ENCODE results near the gene EHF.

The EHF gene

DNA sequence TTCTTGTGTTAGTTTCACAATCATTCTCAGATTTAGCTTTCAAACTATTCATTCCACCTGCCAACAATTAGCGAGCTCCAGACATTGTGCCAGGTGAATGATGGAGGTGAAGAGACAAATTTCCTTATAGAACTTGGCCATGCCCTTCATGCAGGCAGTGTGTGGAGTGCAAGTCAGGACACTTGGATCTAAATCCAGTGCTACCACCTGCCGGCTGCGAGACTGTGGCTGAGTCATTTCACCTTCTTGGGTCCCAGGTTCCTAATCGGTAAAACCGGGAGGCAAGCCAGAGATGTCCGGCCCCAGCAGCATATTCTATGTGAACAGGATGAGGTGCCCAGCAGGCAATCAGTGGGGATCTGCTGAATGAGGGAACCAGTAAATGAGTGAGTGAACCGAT is 18.6 kb upstream of the EHF start:
- DNase-seq = no peak

DNA sequence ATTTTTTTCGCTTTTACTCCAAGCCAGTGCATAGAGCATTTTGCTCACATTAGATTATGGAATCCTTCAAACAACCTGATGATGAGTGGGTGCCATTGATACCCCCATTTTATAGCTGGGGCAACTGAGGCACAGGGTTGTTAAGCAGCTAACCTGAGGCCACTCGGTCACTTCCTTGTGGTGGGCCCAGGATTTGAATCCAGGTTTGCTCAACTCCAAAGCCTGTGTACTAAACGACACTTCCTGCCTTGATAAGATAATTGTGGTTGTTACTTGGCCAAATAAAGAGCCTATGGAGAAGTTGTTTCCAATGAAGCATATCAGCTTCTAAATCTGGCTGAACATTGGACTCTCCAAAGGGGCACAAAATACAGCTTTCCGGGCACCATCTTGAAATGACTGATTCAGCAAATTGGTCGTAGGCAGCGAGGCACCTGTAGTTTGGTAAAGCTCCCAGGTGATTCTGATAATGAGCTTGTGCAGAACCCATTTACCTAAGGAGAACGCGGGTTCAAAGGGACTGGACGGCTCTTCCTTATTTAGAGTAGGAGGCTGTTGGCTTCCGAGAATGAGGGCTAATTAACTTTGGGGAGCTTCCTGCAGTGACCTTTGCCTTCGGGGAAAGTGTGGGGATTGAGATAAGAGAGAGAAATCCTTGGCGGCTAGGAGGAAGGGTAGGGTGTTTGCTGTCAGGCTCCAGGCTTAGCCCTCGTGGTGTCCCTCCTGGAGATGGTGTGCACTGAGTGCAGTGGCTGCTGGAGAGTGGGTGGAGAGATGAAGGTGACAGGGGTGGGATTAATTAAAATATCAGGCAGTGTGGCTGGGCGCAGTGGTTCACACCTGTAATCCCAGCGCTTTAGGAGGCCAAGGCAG is 17.5 kb upstream of the EHF start:
- DNase-seq = no peak

- DNase-seq = no peak
Measured at GRCh38 chr11:34604145-34604544, 16.7 kb upstream of the EHF start.

- DNase-seq = no peak
Measured at GRCh38 chr11:34604911-34605310, 16.0 kb upstream of the EHF start.

DNA sequence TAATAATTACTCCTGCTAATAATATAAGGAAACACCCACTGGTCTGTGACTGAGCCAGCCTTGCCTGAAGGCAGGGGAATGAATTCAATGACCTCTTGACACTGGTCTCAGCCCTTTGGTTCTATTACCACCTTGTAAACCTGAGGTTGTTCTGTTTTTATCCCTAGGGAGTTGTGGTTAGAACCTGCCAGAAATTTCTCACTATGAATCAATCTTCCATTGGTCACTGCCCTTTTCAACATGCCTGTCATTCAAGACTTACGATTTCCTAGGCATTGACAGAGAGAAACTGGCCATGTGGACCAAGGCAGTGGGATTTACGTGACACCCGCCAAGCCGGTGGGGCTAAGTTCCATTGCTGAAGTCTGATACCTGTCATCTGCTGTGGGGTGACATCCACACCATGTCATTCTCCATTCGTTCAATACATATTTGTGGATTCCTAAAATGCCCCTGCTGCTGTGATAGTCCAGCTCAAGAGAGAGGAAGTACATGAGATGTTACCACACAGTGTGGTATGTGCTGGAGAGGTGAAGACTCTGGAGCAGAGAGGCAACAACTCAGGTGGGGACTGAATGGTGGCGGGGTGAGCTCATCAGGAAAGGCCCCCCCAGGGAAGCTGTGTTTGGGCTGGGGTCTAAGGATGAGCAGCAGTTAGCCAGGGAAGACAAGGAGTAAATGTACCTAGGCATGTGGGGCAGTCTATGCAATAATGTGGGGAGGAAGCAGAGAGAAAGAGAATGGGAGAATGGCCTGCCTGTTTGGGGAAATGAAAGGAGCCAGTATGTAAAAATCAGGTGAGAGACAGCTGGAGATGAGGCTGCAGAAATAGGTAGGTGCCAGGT is 15.2 kb upstream of the EHF start:
- no peak for DNase-seq

GRCh38 chr11:34606326-34607120 is 14.4 kb upstream of the EHF start:
- DNase-seq = no peak

GRCh38 chr11:34609187-34609751 is 11.6 kb upstream of the EHF start:
- no peak for DNase-seq

- DNase-seq = no peak
Measured at GRCh38 chr11:34609850-34610249, 11.0 kb upstream of the EHF start.

- no peak for DNase-seq
Measured at GRCh38 chr11:34610324-34611041, 10.4 kb upstream of the EHF start.

GRCh38 chr11:34613015-34613414 is 7.9 kb upstream of the EHF start:
- DNase-seq = no peak

DNA sequence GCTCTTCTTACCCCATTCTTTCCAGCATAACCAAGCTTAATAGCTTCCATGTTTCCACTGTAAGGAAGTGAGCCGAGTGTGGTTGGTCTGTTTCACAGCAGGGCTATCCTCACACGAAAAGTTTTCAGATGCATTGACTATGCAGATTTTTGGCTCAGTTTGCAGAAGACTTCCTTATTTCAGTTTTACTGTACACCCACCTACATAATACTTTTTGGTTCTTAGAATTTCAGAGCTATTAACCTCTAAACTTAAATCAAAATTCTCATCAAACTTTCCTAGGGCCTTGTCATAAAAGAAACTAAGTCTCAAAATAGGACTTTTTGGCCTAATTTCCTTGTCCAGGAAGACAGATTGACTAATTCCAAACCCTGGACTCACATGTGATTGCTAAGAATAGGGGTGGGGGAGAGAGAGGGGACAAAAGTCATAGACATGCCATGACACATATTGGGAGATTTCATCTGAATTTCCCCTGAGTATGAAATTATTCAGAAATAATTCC is 7.3 kb upstream of the EHF start:
- no peak for DNase-seq

DNA sequence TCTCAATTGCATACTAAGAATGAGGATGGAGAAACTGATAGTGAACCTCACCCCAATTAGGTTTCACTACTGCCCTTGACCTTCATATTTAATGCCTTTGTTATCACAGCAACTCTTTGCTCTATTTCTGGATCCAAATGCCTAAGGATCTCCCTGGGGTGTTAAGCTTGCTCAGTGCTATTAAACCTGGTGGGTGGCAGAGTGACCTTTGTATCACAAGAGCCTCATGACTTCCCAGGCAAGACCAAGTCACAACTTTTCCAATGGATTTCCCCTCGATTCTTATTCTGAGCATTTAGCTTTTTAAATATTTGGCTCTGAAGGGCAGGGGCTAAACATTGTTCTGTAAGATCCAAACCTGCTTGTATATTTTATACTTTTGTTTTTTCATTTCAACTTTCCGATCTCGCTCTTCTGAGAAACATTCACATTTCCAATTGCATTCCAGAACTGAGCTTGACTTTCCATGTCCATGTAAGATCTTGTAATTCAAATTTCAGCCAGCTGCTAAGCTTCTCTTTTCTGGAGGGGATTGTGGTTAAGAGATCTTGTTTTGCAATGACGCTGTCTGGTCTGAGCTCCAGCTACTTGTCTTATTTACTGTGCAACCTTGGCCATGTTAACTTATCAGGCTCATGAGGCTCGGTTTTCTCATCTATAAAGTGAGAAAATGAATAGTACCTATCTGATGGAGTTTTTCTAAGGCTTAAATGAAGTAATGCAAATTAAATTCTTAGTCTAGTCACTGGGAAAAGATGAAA is 6.4 kb upstream of the EHF start:
- no peak for DNase-seq

DNA sequence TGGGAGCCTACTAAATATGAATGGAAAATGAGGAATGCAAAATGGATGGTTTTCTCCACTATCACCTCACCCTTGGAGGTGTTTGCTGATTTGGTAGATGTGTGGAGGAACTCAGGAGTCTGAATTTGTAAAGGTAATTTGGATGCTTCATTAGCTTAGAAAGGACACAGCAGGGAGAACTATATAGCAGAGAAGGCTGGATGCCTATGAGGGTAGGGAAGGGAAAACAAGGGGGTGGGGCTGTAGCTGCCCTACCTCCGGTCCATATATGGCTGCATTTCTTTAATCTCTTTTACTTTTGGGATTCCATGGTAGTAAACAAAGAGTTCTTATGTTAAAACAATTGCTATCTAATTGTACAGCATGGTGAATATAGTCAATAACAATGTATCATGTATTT is 4.8 kb upstream of the EHF start:
- no peak for DNase-seq

DNA sequence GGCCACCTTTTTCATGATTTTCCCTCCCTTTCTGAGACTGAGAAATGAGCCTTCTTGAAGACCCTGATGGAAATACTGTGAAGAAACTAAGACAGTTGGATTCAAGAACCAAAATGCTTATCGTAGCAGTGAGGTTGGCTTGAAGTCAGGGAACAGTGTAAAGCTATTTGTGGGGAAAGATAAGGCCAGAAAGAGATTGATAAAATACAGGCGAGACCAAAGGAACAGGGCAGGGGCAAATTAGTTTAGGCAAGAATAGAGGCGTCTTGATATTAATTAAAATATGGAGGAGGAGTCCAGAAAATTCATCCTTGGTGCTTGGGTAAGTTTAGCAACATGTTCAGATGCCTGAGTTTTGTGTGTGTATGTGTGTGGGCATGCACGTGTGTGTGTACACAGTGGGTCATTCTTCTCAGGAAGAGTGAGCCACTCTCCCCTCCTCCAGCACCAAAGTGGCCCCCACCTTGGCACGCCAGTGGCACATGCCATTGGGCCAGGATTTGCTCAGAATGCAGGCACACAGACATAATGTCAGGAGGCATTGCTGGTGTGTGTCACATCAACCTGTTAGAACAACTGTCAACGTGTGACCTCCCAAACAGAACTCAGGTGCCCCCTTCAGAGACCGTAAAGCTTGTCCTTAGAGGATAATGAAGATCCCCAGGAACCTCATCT is 3.9 kb upstream of the EHF start:
- DNase-seq = no peak

DNA sequence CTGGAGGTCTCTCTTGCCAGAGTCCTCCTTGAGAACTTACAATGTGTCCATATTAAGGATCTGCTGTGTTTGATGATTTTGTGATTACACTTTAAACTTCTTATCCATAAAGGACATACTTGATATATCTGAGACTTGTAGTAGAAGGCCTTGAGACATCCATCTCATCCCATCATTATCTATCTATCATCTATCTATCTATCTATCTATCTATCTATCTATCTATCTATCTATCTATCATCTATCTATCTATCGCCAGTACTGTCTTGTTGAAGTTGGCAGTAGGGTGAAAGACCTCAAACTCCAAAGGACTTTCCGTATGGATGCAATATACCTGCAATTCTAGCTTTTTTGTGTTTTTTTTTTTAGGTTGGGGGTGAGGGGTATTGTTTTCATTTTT is 2.5 kb upstream of the EHF start:
- DNase-seq = no peak

GRCh38 chr11:34619062-34619516 is 1.8 kb upstream of the EHF start:
- no peak for DNase-seq

DNA sequence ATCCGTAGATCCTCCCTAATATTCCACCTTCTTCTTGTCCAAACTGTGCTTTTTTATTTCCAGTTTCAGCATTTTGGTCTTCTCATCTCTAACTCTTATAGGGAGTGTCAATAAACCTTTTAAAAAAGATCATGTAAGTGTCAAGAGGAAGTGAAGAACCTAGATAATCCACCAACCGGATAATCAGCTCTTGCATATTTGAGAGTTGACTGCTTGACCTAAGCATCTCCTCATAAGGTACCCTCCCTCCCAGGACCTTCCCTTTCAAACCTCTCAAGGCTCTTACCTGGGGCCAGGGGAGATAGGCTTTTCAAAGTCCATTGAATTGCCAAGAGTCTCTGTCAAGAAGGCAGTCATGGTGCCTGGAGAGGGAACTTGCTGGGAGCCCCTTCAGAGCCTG is 691 bp upstream of the EHF start:
- no peak for DNase-seq

DNA sequence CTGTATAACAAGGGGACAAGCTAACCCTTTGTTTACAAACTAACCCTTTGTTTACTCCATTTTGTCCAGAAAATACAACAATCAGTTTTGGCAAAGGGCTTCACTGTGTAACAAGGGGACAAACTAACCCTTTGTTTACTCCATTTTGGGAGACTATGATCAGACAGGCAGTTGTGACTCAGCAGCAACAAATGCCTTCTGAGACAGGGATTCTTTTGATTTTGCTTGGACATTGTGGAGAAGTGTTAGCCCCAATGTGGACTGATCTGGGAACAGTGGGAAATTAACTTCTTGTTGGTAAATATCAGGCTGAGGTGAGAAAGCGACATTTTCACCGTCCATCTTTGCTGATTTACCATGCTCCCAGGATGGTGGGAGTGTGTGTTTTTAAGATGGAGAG is 983 bp downstream of the EHF start:
- no peak for DNase-seq

DNA sequence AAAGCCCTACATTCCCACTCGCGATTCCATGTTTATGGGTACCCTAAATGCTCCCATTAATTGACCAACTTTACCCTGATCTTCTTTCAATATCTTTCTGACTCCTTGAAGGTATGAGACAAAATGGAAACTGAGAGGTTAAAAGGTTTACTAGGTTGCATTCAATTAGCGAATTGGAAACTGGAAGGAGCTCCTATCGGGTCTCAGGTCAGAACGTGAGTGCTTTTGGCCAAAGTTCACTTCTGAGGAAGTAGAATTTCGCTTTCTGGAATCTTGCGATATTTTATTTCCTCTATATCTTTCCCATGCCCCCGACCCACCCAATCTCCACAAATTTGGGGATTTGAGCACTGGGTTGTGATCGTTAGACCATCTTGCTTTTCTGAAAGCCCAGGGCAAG is 2.6 kb downstream of the EHF start:
- no peak for DNase-seq

GRCh38 chr11:34624069-34624468 is 3.2 kb downstream of the EHF start:
- DNase-seq = no peak

GRCh38 chr11:34625576-34625975 is 4.7 kb downstream of the EHF start:
- no peak for DNase-seq

Data from amniotic stem cell (primary cell).